Smooth muscle cell (in vitro differentiated cells): ENCODE results near the gene LILRA5. TPM values are rescaled to one million over a fixed set of nuclear protein-coding genes. Genes with fewer than 3 reads are reported as not detected.

Experiments used
- DNase-seq: peaks from one replicate; lab custom pipeline; 2025; ENCODE audit not compliant: unreplicated experiment; lab: John Stamatoyannopoulos, UW
- H2AFZ ChIP-seq: fragments of 200-600 bp; sonication (generic); 2 replicates; pipeline ENCODE4 v1.6.0; 2016; ENCODE audit warnings: antibody characterized with exemption, low read depth, mild to moderate bottlenecking
- H3F3A ChIP-seq: fragments of 200-600 bp; sonication (generic); 2 replicates; pipeline ENCODE4 v1.6.0; 2017; ENCODE audit warnings: antibody characterized with exemption, low read depth
- H3K27ac ChIP-seq: fragments of 200-600 bp; sonication (generic); 2 replicates; pipeline ENCODE4 v1.5.1; 2016; ENCODE audit warnings: low read depth, mild to moderate bottlenecking
- H3K27me3 ChIP-seq: fragments of 200-600 bp; sonication (generic); 2 replicates; pipeline ENCODE4 v1.6.1; 2016; ENCODE audit warnings: low read depth, mild to moderate bottlenecking
- H3K36me3 ChIP-seq: fragments of 200-600 bp; sonication (generic); 2 replicates; pipeline ENCODE4 v1.5.1; 2016; ENCODE audit warnings: low read depth
- H3K4me1 ChIP-seq: fragments of 200-600 bp; sonication (generic); 2 replicates; pipeline ENCODE4 v1.5.1; 2016; ENCODE audit warnings: low read depth
- H3K4me2 ChIP-seq: fragments of 200-600 bp; sonication (generic); 2 replicates; pipeline ENCODE4 v1.6.0; 2016; ENCODE audit warnings: mild to moderate bottlenecking
- H3K4me3 ChIP-seq: fragments of 200-600 bp; sonication (generic); 2 replicates; pipeline ENCODE4 v1.5.1; 2016; ENCODE audit warnings: mild to moderate bottlenecking
- H3K79me2 ChIP-seq: fragments of 200-600 bp; sonication (generic); 2 replicates; pipeline ENCODE4 v1.6.0; 2016; ENCODE audit warnings: low read depth, mild to moderate bottlenecking
- H3K9ac ChIP-seq: fragments of 200-600 bp; sonication (generic); 2 replicates; pipeline ENCODE4 v1.6.0; 2016; ENCODE audit warnings: low read depth
- H3K9me3 ChIP-seq: fragments of 200-600 bp; sonication (generic); replicated peaks from 2 replicates; pipeline ENCODE4 v1.5.1; 2016; ENCODE audit warnings: low read depth
- H4K20me1 ChIP-seq: fragments of 200-600 bp; sonication (generic); 2 replicates; pipeline ENCODE4 v1.6.0; 2016; ENCODE audit warnings: low read depth
- WGBS: methylation state at CpG from one replicate; pipeline ENCODE4 v1.1.7; 2016; ENCODE audit warnings: low lambda C conversion rate; 5-methylcytosine and 5-hydroxymethylcytosine counted together
- polyA plus RNA-seq: library from polyadenylated mRNA; unstranded; fragments of >200 nt; fragmentation: Nextera tagmentation; extraction: Ambion mirVana; gene quantifications from 2 replicates; pipeline ENCODE4 v1.2.1, GENCODE V29; 2016
- total RNA-seq: library from RNA; depleted of rRNA; stranded (reverse); fragments of >200 nt; gene quantifications from 2 replicates; pipeline ENCODE4 v1.2.3, GENCODE V29; 2014
- TF ChIP-seq, protein P1 (sequence below): fragments of 200-600 bp; sonication (generic); IDR thresholded peaks from 2 replicates; pipeline ENCODE4 v1.5.1; 2017; ENCODE audit warnings: borderline replicate concordance, mild to moderate bottlenecking, antibody characterized with exemption; ENCODE audit not compliant: insufficient read depth, poor library complexity, severe bottlenecking

LILRA5 gene
- total and polyA plus RNA-seq, 2 experiments from 2014 or later = not detected

- H4K20me1 ChIP-seq = no peaks in the 10 kb centered on the region
- 86% methylated on average over 8 of the region's 8 CpGs for WGBS
- no peaks in the 10 kb centered on the region for H3K36me3 ChIP-seq
Measured at GRCh38 chr19:54341295-54341694, 28.3 kb upstream of the LILRA5 start.

GRCh38 chr19:54339646-54340358, 26.8 kb upstream of the LILRA5 start:
- Histone ChIP-seq H3K9me3 (no peaks in the 10 kb centered on the region), H3K79me2 (no peaks in the 10 kb centered on the region), H3K4me3 (no peak overlapping the region), H2AFZ (no peak overlapping the region), H3K4me1 (no peaks in the 10 kb centered on the region), H3K4me2 (no peak overlapping the region), H4K20me1 (no peaks in the 10 kb centered on the region), H3K9ac (no peak overlapping the region), H3F3A (no peaks in the 10 kb centered on the region), H3K27ac (no peak overlapping the region), H3K36me3 (no peaks in the 10 kb centered on the region), H3K27me3 (no peaks in the 10 kb centered on the region)
- 74% methylated on average over 9 of the region's 9 CpGs for WGBS
- no peak for DNase-seq
- TF ChIP-seq, protein P1, sequence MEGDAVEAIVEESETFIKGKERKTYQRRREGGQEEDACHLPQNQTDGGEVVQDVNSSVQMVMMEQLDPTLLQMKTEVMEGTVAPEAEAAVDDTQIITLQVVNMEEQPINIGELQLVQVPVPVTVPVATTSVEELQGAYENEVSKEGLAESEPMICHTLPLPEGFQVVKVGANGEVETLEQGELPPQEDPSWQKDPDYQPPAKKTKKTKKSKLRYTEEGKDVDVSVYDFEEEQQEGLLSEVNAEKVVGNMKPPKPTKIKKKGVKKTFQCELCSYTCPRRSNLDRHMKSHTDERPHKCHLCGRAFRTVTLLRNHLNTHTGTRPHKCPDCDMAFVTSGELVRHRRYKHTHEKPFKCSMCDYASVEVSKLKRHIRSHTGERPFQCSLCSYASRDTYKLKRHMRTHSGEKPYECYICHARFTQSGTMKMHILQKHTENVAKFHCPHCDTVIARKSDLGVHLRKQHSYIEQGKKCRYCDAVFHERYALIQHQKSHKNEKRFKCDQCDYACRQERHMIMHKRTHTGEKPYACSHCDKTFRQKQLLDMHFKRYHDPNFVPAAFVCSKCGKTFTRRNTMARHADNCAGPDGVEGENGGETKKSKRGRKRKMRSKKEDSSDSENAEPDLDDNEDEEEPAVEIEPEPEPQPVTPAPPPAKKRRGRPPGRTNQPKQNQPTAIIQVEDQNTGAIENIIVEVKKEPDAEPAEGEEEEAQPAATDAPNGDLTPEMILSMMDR = no peak

More at GRCh38 chr19:54341295-54341694, 28.3 kb upstream of the LILRA5 start:
- no peak for DNase-seq
- H3K27ac ChIP-seq = no peak overlapping the region
- no peaks in the 10 kb centered on the region for H3K9me3 ChIP-seq
- no peak overlapping the region for H3K4me2 ChIP-seq
- no peaks in the 10 kb centered on the region for H3F3A ChIP-seq
- no peaks in the 10 kb centered on the region for H3K79me2 ChIP-seq
- H3K27me3 ChIP-seq = no peaks in the 10 kb centered on the region
- no peak overlapping the region for H3K4me3 ChIP-seq
- no peaks in the 10 kb centered on the region for H3K4me1 ChIP-seq
- TF ChIP-seq, protein P1 = no peak
- H2AFZ ChIP-seq = no peak overlapping the region
- H3K9ac ChIP-seq = no peak overlapping the region

DNA sequence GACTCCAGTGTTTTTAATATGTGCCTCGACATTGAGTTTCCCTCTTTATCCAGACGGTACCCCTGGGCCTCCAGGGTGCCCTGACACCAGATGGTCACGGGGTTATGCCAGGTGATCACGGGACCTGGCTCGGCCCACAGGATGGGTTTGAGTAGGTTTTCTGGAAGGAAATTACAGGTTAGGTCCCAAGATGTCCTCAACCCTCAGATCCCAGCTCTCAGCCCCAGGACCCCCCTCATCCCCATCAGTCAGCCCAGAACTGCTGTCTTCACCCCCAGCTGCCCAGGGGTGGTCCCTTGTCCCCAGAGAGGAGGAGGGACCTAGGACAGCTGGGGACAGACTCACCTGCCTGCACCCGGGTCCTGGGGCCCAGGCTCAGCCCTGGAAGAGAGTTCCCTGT, 25.6 kb upstream of the LILRA5 start:
- no peak overlapping the region for H3K4me3 ChIP-seq
- TF ChIP-seq, protein P1 = no peak
- H3K4me1 ChIP-seq = no peaks in the 10 kb centered on the region
- H3K4me2 ChIP-seq = no peak overlapping the region
- no peak overlapping the region for H2AFZ ChIP-seq
- DNase-seq = no peak
- H3K9me3 ChIP-seq = no peaks in the 10 kb centered on the region
- H3K27me3 ChIP-seq = no peaks in the 10 kb centered on the region
- no peaks in the 10 kb centered on the region for H4K20me1 ChIP-seq
- H3K27ac ChIP-seq = no peak overlapping the region
- H3F3A ChIP-seq = no peaks in the 10 kb centered on the region
- H3K9ac ChIP-seq = no peak overlapping the region
- no peaks in the 10 kb centered on the region for H3K36me3 ChIP-seq
- no peaks in the 10 kb centered on the region for H3K79me2 ChIP-seq
- 86% methylated on average over 6 of the region's 6 CpGs for WGBS

DNA sequence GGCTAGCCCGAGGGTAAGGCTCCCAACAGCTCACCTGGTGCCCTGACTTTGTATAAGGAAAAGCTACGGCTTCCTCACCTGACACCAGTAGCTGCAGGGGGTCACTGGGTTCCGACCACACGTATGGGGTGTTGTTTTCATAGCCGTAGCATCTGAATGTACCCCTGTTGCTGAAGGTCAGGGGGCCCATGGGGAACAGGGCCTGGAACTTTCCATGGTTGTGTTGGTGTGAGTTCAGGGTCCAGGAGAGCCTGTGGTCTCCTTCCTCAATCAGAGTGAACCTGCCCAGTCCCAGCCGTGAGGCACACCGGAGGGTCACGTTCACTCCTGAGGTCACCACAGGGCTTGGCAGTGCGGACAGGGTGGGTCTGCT, 24.9 kb upstream of the LILRA5 start:
- no peaks in the 10 kb centered on the region for H3K79me2 ChIP-seq
- no peaks in the 10 kb centered on the region for H3K9me3 ChIP-seq
- H3K4me1 ChIP-seq = no peaks in the 10 kb centered on the region
- no peak for DNase-seq
- H3K9ac ChIP-seq = no peak overlapping the region
- no peak overlapping the region for H2AFZ ChIP-seq
- 85% methylated on average over 9 of the region's 9 CpGs for WGBS
- no peaks in the 10 kb centered on the region for H3K27me3 ChIP-seq
- H3K36me3 ChIP-seq = no peaks in the 10 kb centered on the region
- no peaks in the 10 kb centered on the region for H3F3A ChIP-seq
- no peaks in the 10 kb centered on the region for H4K20me1 ChIP-seq
- no peak overlapping the region for H3K27ac ChIP-seq
- TF ChIP-seq, protein P1 = no peak
- no peak overlapping the region for H3K4me3 ChIP-seq
- H3K4me2 ChIP-seq = no peak overlapping the region
